Measurements from ENCODE around the gene THSD7A. TPM values are rescaled to one million over a fixed set of nuclear protein-coding genes. Genes with fewer than 3 reads are reported as not detected.

The THSD7A gene
- total and polyA plus RNA-seq, 2 of the 8 experiments (the other 6 are each of a cell fraction or from before 2014, with no cell fraction given): 0.44 to 1.2 TPM

DNA sequence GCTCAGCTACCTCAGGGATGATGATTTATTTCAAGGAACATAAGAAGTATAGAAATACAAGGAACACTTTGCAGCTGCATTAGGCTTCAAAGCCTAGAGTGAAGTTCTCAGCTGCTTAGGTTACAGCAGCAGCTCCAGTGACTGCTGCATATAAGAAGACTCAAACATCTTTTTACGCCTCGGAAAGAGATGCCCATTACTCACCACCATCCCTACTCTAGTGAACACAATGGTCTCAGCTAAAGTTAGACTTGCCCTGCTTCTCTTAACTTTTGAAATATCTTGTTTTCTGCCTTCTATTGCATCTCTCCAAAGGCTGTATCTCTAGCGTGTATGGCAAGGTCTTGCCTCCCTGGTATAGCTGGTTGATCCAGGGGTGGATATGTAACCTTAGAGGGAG is 502.4 kb downstream of the THSD7A start:
- Histone ChIP-seq H3K27me3 (replicated peaks in 1 of 4; ENCODE audit: control insufficient read depth in 3 of 4, extremely low read depth in 1 of 4, insufficient read depth in 3 of 4, low read length in 3 of 4) (no peaks in the 10 kb centered on the region), H3K4me3 (ENCODE audit: extremely low read depth in 1 of 4, insufficient read depth in 2 of 4, low read depth in 3 of 4, low read length in 4 of 4) (no peak overlapping the region), H3K4ac (replicated peaks; ENCODE audit: insufficient read length, low read depth, low read length) (no peak overlapping the region), H2BK15ac (ENCODE audit: low read length) (no peak overlapping the region), H3K27ac (ENCODE audit: low read depth, low read length) (no peak overlapping the region), H3K4me2 (ENCODE audit: insufficient read depth in 1 of 2, low read depth in 2 of 2, low read length in 2 of 2) (no peak overlapping the region), H2BK12ac (ENCODE audit: low read depth, low read length) (no peak overlapping the region), H3K79me1 (ENCODE audit: low read depth, low read length) (no peaks in the 10 kb centered on the region), H3K4me1 (replicated peaks in 1 of 4; ENCODE audit: control insufficient read depth in 3 of 4, insufficient read depth in 4 of 4, low read length in 3 of 4) (peaks cover 0 to 5% (median 2%) of the 10 kb centered on the region in 4 experiments; a peak in 4 of 7 replicates), H3K36me3 (ENCODE audit: control insufficient read depth in 2 of 4, insufficient read depth in 4 of 4, low read length in 3 of 4) (no peaks in the 10 kb centered on the region), H4K8ac (ENCODE audit: extremely low read depth, insufficient read depth, low read length) (no peak overlapping the region), H3K9me3 (ENCODE audit: insufficient read depth in 2 of 2, low read depth in 1 of 2, low read length in 1 of 2) (no peaks in the 10 kb centered on the region), H3K14ac (ENCODE audit: insufficient read length) (no peak overlapping the region), H2BK120ac (replicated peaks; ENCODE audit: low read depth, low read length) (no peak overlapping the region), H2AFZ (ENCODE audit: low read length) (no peak overlapping the region), H4K91ac (replicated peaks; ENCODE audit: insufficient read length, low read length) (no peak overlapping the region), H3K18ac (ENCODE audit: extremely low read depth, low read length) (no peak overlapping the region), H2BK5ac (ENCODE audit: low read depth, low read length) (no peak overlapping the region), H2BK20ac (ENCODE audit: low read length) (no peak overlapping the region), H3K23ac (ENCODE audit: insufficient read length) (no peak overlapping the region), H3K9ac (replicated peaks in 1 of 4; ENCODE audit: extremely low read depth in 1 of 4, low read depth in 3 of 4, low read length in 3 of 4) (no peak overlapping the region), H3K56ac (replicated peaks; ENCODE audit: insufficient read length, low read depth, low read length) (no peak overlapping the region), H4K5ac (ENCODE audit: insufficient read length, low read depth, low read length) (no peak overlapping the region), H4K20me1 (replicated peaks in 1 of 2; ENCODE audit: control insufficient read depth in 1 of 2, insufficient read depth in 2 of 2, low read length in 2 of 2) (no peaks in the 10 kb centered on the region), H3K79me2 (ENCODE audit: control insufficient read depth in 1 of 2, insufficient read depth in 2 of 2, low read length in 2 of 2) (no peaks in the 10 kb centered on the region), H3K23me2 (ENCODE audit: low read depth, low read length) (no peaks in the 10 kb centered on the region), H2AK5ac (ENCODE audit: low read depth, low read length) (no peak overlapping the region)
- ChIA-PET POLR2A (ENCODE audit: partially characterized antibody) (no interaction called here), CTCF (ENCODE audit: partially characterized antibody) (interaction anchor here (0.9 to 3.7 kb wide), 4 partner anchors 11 to 118 kb away, joined by 3 to 20 read pairs (median 6); no protein-coding TSS in a partner anchor)
- DNase-seq (ENCODE audit: low read depth in 1 of 2, low spot score in 2 of 2) (no peak), FAIRE-seq (no peak)
- 94% methylated on average over 3 of the region's 3 CpGs; no CpG with 5 or more reads in 1 of the 2 experiments for WGBS, 2 experiments (ENCODE audit: extremely low coverage in 1 of 2, insufficient coverage in 1 of 2, insufficient read length in 1 of 2, insufficient replicate concordance in 2 of 2, low coverage in 1 of 2, low lambda C conversion rate in 2 of 2, missing lambda C conversion rate in 1 of 2)
- no peak for TF ChIP-seq JUND (IDR thresholded peaks at IDR 0.05; ENCODE audit: low read length)
- TF ChIP-seq ZNF274 (IDR thresholded peaks at IDR 0.05; ENCODE audit: borderline replicate concordance, extremely low read depth, low read length): no peak
- TF ChIP-seq FOSL1 (IDR thresholded peaks at IDR 0.05; ENCODE audit: insufficient read depth, low read depth, low read length): no peak
- TF ChIP-seq EZH2 (IDR thresholded peaks at IDR 0.05; ENCODE audit: low read depth, low read length, severe bottlenecking): no peak
- TF ChIP-seq POLR2AphosphoS5 (IDR thresholded peaks at IDR 0.05; ENCODE audit: low read depth, low read length): no peak
- TF ChIP-seq TCF12 (IDR thresholded peaks at IDR 0.05; ENCODE audit: low read depth, low read length): no peak
- TF ChIP-seq CREB1 (IDR thresholded peaks at IDR 0.05): no peak
- no peak for TF ChIP-seq NANOG (IDR thresholded peaks at IDR 0.05; ENCODE audit: insufficient read depth, low read depth, low read length, poor library complexity, severe bottlenecking)

Measured in H1 (cell line).